Inferior parietal cortex (tissue), 1 donor: ENCODE data around the gene PDE6D.

Experiments used
- DNase-seq: peaks from one replicate; pipeline ENCODE4 v3.0.0-alpha.2; 2016; ENCODE audit errors: extremely low spot score

Gene PDE6D

GRCh38 chr2:231682603-231683291 is 98.3 kb downstream of the PDE6D start:
- DNase-seq: no peak
